ENCODE measurements around the gene LURAP1L.

DNA sequence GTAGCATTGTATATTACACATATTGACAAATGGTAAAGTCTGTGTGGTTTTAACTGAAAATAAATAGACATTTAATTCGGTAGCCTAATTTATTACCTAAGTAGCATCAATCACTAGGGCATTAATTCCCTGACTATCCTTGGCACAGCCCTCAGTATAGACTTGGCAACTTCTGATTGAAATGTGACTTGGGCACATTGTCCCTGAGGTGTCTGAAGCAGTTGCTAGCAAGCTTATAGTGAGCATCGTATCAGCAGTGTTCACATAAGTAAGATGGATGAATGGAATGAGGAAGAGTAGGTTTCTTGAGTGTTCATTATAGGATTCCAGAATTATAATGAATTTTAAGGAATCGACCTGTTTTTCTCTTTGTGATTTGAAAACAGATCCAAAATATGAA, 16.1 kb downstream of the LURAP1L start:
- TF ChIP-seq CTCF (IDR thresholded peaks at IDR 0.05) (no peak), POLR2A (IDR thresholded peaks at IDR 0.05) (no peak)

Measured in thyroid gland (tissue), 4 donors.